Transverse colon (tissue), 4 donors: ENCODE measurements around the gene SLA2. TPM values are rescaled to one million over a fixed set of nuclear protein-coding genes. Genes with fewer than 3 reads are reported as not detected.
"Not testable (repeated sequence)": the region's sequence is repeated elsewhere in the genome, so short reads cannot be mapped to it uniquely, and the experiment has no call there.

Source experiments
- DNase-seq: peaks from one replicate; pipeline ENCODE4 v3.0.0-alpha.2; 2019
- H3K27ac ChIP-seq, 4 donors: fragments of 200-600 bp; sonication (generic); 2 replicates each; pipeline ENCODE4 v1.5.1; 2016 to 2018; ENCODE audit warnings: inconsistent platforms in 4 of 4
- H3K27me3 ChIP-seq: fragments of 200-600 bp; sonication (generic); 2 replicates; pipeline ENCODE4 v1.5.1; 2017; ENCODE audit warnings: inconsistent platforms
- H3K36me3 ChIP-seq, 4 donors: fragments of 200-600 bp; sonication (generic); 2 replicates each; pipeline ENCODE4 v1.5.1; 2017 to 2019; ENCODE audit warnings: inconsistent platforms in 4 of 4
- H3K4me1 ChIP-seq, 4 donors: fragments of 200-600 bp; sonication (generic); 2 replicates each; pipeline ENCODE4 v1.5.1; 2017 to 2020; ENCODE audit warnings: inconsistent platforms in 4 of 4
- H3K4me3 ChIP-seq, 4 donors: fragments of 200-600 bp; sonication (generic); 1 replicate in 1 of 4; 2 replicates in 3 of 4; pipeline versions ENCODE4 v1.5.1 to v1.6.1; 2017 to 2019; ENCODE audit warnings: inconsistent platforms in 4 of 4
- H3K9me3 ChIP-seq, 2 donors: fragments of 200-600 bp; sonication (generic); 2 replicates each; pipeline ENCODE4 v1.5.1; 2017 to 2019; ENCODE audit warnings: inconsistent platforms in 2 of 2
- CTCF ChIP-seq, 5 experiments: fragments of 200-600 bp in 3 of 5; fragments of 450-650 bp in 2 of 5; sonication (generic) in 3 of 5; IDR thresholded peaks; 1 replicate in 2 of 5; 2 replicates in 3 of 5; pipeline ENCODE4 v1.5.1; 2016 to 2017; ENCODE audit warnings: antibody characterized with exemption in 5 of 5, inconsistent platforms in 3 of 5, mild to moderate bottlenecking in 2 of 5, moderate library complexity in 1 of 5
- EP300 ChIP-seq: sonication (generic); formaldehyde crosslinking; IDR thresholded peaks from one replicate; pipeline ENCODE4 v1.6.1; 2017; ENCODE audit warnings: antibody characterized with exemption, low read depth
- POLR2A ChIP-seq: fragments of 450-650 bp; IDR thresholded peaks from one replicate; pipeline ENCODE4 v1.6.1; 2016; ENCODE audit warnings: antibody characterized with exemption, mild to moderate bottlenecking, moderate library complexity
- POLR2AphosphoS5 ChIP-seq, 3 donors: sonication (generic); formaldehyde crosslinking; IDR thresholded peaks; one replicate each; pipeline ENCODE4 v1.6.1; 2016; ENCODE audit warnings: antibody characterized with exemption in 3 of 3
- WGBS, 2 donors: methylation state at CpG; one replicate each; pipeline ENCODE4 v1.1.5; 2018; ENCODE audit warnings: low coverage in 1 of 2; 5-methylcytosine and 5-hydroxymethylcytosine counted together
- in situ Hi-C, 4 donors: fragments of 200-750 bp; cut with MboI; loops; one replicate each; pipeline versions ENCODE4 v1.15.0 to v1.15.1; 2017; ENCODE audit warnings: low sequenced_read_pairs in 3 of 4, low pct_ligation_motif_present in 1 of 4, low pct_unique_long_range_greater_than_20kb in 1 of 4
- intact Hi-C: fragments of 100-400 bp; cut with DNase I; formaldehyde crosslinking; loops from one replicate; pipeline ENCODE4 v1.15.1; 2023; ENCODE audit warnings: low total_unique reads
- total RNA-seq, 4 donors: library from RNA; depleted of rRNA; stranded (reverse); fragments of >200 nt; gene quantifications; one replicate each; pipeline ENCODE4 v1.1.0, GENCODE V29; 2016

Gene SLA2
- total RNA-seq, 4 donors from 2014 or later = 0.48 to 2.6 TPM; not detected in 2

- Histone ChIP-seq H3K9me3 (no peaks in the 10 kb centered on the region), H3K4me3 (no peak overlapping the region), H3K27me3 (no peaks in the 10 kb centered on the region), H3K4me1 (peaks cover 0 to 3% (median 0%) of the 10 kb centered on the region in 4 donors), H3K36me3 (peaks cover 0 to 19% (median 8%) of the 10 kb centered on the region in 4 donors), H3K27ac (no peak overlapping the region)
- in situ Hi-C loops (no loop called here), intact Hi-C loops (no loop called here)
- no peak for TF ChIP-seq POLR2AphosphoS5 (IDR thresholded peaks at IDR 0.05)
- TF ChIP-seq EP300 = no peak
- TF ChIP-seq POLR2A = no peak
- no peak for TF ChIP-seq CTCF (IDR thresholded peaks at IDR 0.05)
- 97% methylated on average over 14 of the region's 27 CpGs; no CpG with 5 or more reads in 1 of the 2 donors for WGBS, 2 donors
- DNase-seq = no peak
These were observed 30.9 kb upstream of the SLA2 start for GRCh38 chr20:36676701-36677421.

- in situ Hi-C loops, H3K27me3 ChIP-seq, H3K9me3 ChIP-seq, H3K4me1 ChIP-seq, H3K27ac ChIP-seq, intact Hi-C loops, DNase-seq, H3K4me3 ChIP-seq: not testable (repeated sequence)
- WGBS, 2 donors = 93 to 97% methylated on average over 8 of the region's 8 CpGs
- H3K36me3 ChIP-seq = peaks cover 0 to 16% (median 6%) of the 10 kb centered on the region in 4 donors
These were observed 29.5 kb upstream of the SLA2 start for GRCh38 chr20:36675545-36675944.

GRCh38 chr20:36672991-36673390 is 27.0 kb upstream of the SLA2 start:
- in situ Hi-C loops = no loop called here
- TF ChIP-seq EP300 = no peak
- TF ChIP-seq POLR2AphosphoS5 (IDR thresholded peaks at IDR 0.05) = no peak
- TF ChIP-seq CTCF (IDR thresholded peaks at IDR 0.05) = no peak
- TF ChIP-seq POLR2A = no peak
- H3K27me3 ChIP-seq = no peaks in the 10 kb centered on the region
- 95 to 100% methylated on average over 1 to 4 of the region's 4 CpGs for WGBS, 2 donors
- peaks cover 0 to 4% (median 0%) of the 10 kb centered on the region in 4 donors for H3K4me1 ChIP-seq
- no peak overlapping the region for H3K4me3 ChIP-seq
- peaks cover 0 to 4% (median 0%) of the 10 kb centered on the region in 4 donors for H3K36me3 ChIP-seq
- H3K27ac ChIP-seq = no peak overlapping the region
- H3K9me3 ChIP-seq = no peaks in the 10 kb centered on the region
- no peak for DNase-seq
- intact Hi-C loops = no loop called here

GRCh38 chr20:36670665-36671357 is 24.8 kb upstream of the SLA2 start:
- TF ChIP-seq POLR2AphosphoS5 (IDR thresholded peaks at IDR 0.05) (no peak), EP300 (no peak), CTCF (IDR thresholded peaks at IDR 0.05) (no peak), POLR2A (no peak)
- no peak overlapping the region for H3K4me3 ChIP-seq
- no peaks in the 10 kb centered on the region for H3K9me3 ChIP-seq
- in situ Hi-C loops = no loop called here
- H3K27ac ChIP-seq = no peak overlapping the region
- DNase-seq = no peak
- peaks cover 0 to 3% (median 0%) of the 10 kb centered on the region in 4 donors for H3K36me3 ChIP-seq
- peaks cover 0 to 4% (median 0%) of the 10 kb centered on the region in 4 donors for H3K4me1 ChIP-seq
- intact Hi-C loops = no loop called here
- 87 to 89% methylated on average over 3 of the region's 3 CpGs for WGBS, 2 donors
- H3K27me3 ChIP-seq = no peaks in the 10 kb centered on the region
